Vagina (tissue), 2 donors: ENCODE results near the gene ESYT1.

ENCODE experiments used
- CTCF ChIP-seq, 3 experiments: fragments of 450-650 bp in 2 of 3; fragments of 200-600 bp in 1 of 3; sonication (generic) in 1 of 3; IDR thresholded peaks; one replicate each; pipeline ENCODE4 v1.5.1; 2017 to 2019; ENCODE audit warnings: antibody characterized with exemption in 3 of 3, mild to moderate bottlenecking in 2 of 3, moderate library complexity in 2 of 3
- POLR2A ChIP-seq, 2 donors: fragments of 450-650 bp; IDR thresholded peaks; one replicate each; pipeline ENCODE4 v1.6.1; 2017; ENCODE audit warnings: antibody characterized with exemption in 2 of 2, mild to moderate bottlenecking in 2 of 2, moderate library complexity in 2 of 2
- POLR2AphosphoS5 ChIP-seq, 2 donors: sonication (generic); formaldehyde crosslinking; IDR thresholded peaks; one replicate each; pipeline ENCODE4 v1.9.0; 2017; ENCODE audit warnings: antibody characterized with exemption in 2 of 2, mild to moderate bottlenecking in 2 of 2, low read depth in 1 of 2; ENCODE audit not compliant: insufficient read depth in 1 of 2

DNA sequence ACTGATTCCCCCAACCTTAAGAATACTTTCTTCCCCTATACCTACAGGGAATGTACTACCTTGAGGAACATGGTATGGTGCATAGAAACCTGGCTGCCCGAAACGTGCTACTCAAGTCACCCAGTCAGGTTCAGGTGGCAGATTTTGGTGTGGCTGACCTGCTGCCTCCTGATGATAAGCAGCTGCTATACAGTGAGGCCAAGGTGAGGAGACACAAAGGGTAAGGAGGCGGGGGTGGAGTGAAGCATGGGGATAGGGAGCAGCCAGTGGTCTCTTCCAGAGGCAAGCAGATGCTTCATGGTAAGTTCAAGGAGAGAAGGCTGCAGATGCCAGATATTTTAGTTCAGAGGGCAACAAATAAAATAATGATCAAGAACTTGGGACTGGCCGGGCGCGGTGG, 30.3 kb upstream of the ESYT1 start:
- TF ChIP-seq CTCF (IDR thresholded peaks at IDR 0.05) (no peak), POLR2A (IDR thresholded peaks at IDR 0.05) (no peak), POLR2AphosphoS5 (IDR thresholded peaks at IDR 0.05; ENCODE audit: insufficient read depth in 1 of 2, low read depth in 1 of 2) (no peak)
